GM12878 (cell line): ENCODE measurements around the gene DNTTIP2. TPM values are rescaled to one million over a fixed set of nuclear protein-coding genes. Genes with fewer than 3 reads are reported as not detected.
A peak's percentile ranks its signal among the peaks of the same experiment; 100 is the strongest.

ENCODE experiments used
- ASH2L ChIP-seq: fragments of 300-600, 200-600 bp; sonication (generic); IDR thresholded peaks from 2 replicates; pipeline ENCODE4 v1.6.1; 2017; ENCODE audit warnings: low read depth, mild to moderate bottlenecking, borderline replicate concordance
- BACH1 ChIP-seq: fragments of 450-650 bp; IDR thresholded peaks from 2 replicates; pipeline ENCODE4 v1.6.1; 2017; ENCODE audit warnings: mild to moderate bottlenecking, borderline replicate concordance
- BHLHE40 ChIP-seq, 2 experiments: fragments of 450-650 bp in 1 of 2; IDR thresholded peaks; 2 replicates each; pipeline ENCODE4 v1.6.1; 2011 to 2017; ENCODE audit warnings: low read depth in 2 of 2, borderline replicate concordance in 1 of 2, improper control_type of control experiment in 1 of 2, low read length in 1 of 2, mild to moderate bottlenecking in 1 of 2
- CBFB ChIP-seq: IDR thresholded peaks from 2 replicates; pipeline ENCODE4 v1.6.1; 2016; ENCODE audit warnings: antibody characterized with exemption, low read depth
- EP300 ChIP-seq, 2 experiments: fragments of 150-350 bp in 1 of 2; IDR thresholded peaks; 2 replicates each; pipeline ENCODE4 v1.6.1; 2011 to 2012; ENCODE audit warnings: low read depth in 2 of 2, low read length in 2 of 2, borderline replicate concordance in 1 of 2, improper control_type of control experiment in 1 of 2, inconsistent platforms in 1 of 2; ENCODE audit not compliant: control insufficient read depth in 1 of 2
- FOXM1 ChIP-seq: IDR thresholded peaks from 2 replicates; pipeline ENCODE4 v1.6.1; 2012; ENCODE audit warnings: low read depth, mild to moderate bottlenecking, inconsistent platforms, low read length, moderate library complexity
- GABPA ChIP-seq: IDR thresholded peaks from 2 replicates; pipeline ENCODE4 v1.6.1; 2014; ENCODE audit warnings: antibody characterized with exemption, low read depth, mild to moderate bottlenecking, inconsistent platforms
- HDGF ChIP-seq: fragments of 450-650 bp; IDR thresholded peaks from 2 replicates; pipeline ENCODE4 v1.6.1; 2016; ENCODE audit warnings: antibody characterized with exemption
- LARP7 ChIP-seq: fragments of 450-650 bp; IDR thresholded peaks from 2 replicates; pipeline ENCODE4 v1.6.1; 2017; ENCODE audit warnings: mild to moderate bottlenecking
- NFXL1 ChIP-seq: fragments of 450-650 bp; IDR thresholded peaks from 2 replicates; pipeline ENCODE4 v1.6.1; 2017; ENCODE audit warnings: antibody characterized with exemption, mild to moderate bottlenecking, borderline replicate concordance
- NFYB ChIP-seq: IDR thresholded peaks from 2 replicates; pipeline ENCODE4 v1.6.1; 2011; ENCODE audit warnings: low read depth, mild to moderate bottlenecking, low read length, improper control_type of control experiment, moderate library complexity; ENCODE audit not compliant: insufficient read depth
- PML ChIP-seq: IDR thresholded peaks from 2 replicates; pipeline ENCODE4 v1.6.1; 2012; ENCODE audit warnings: low read length, inconsistent platforms
- POLR2A ChIP-seq: IDR thresholded peaks from 2 replicates; pipeline ENCODE4 v1.6.1; 2011; ENCODE audit warnings: low read depth, mild to moderate bottlenecking, low read length
- POLR2AphosphoS2 ChIP-seq: IDR thresholded peaks from 2 replicates; pipeline ENCODE4 v1.6.1; 2011; ENCODE audit warnings: low read depth, mild to moderate bottlenecking, low read length, improper control_type of control experiment, moderate library complexity
- RB1 ChIP-seq: fragments of 450-650 bp; formaldehyde crosslinking; IDR thresholded peaks from 2 replicates; pipeline ENCODE4 v1.6.1; 2017; ENCODE audit warnings: mild to moderate bottlenecking, borderline replicate concordance
- RUNX3 ChIP-seq: IDR thresholded peaks from 2 replicates; pipeline ENCODE4 v1.6.1; 2012; ENCODE audit warnings: low read length, inconsistent platforms
- SRF ChIP-seq, 2 experiments: IDR thresholded peaks; 2 replicates each; pipeline ENCODE4 v1.6.1; 2011; ENCODE audit warnings: low read depth in 2 of 2, low read length in 2 of 2, mild to moderate bottlenecking in 1 of 2, moderate library complexity in 1 of 2
- polyA plus RNA-seq, 11 experiments: library from polyadenylated mRNA; depleted of rRNA in 4 of 11; unstranded in 6 of 11; stranded (reverse) in 5 of 11; fragments of >200 nt; fragmentation: Nextera tagmentation in 4 of 11; fragmentation: Illumina TruSeq in 1 of 11; extraction: Ambion mirVana in 4 of 11; extraction: Trizol in 1 of 11; gene quantifications; 1 replicate in 1 of 11; 2 replicates in 10 of 11; pipeline versions ENCODE4 v1.2.1 to v1.2.3, GENCODE V29; 2011 to 2016; ENCODE audit warnings: inconsistent platforms in 2 of 11, missing spikeins in 2 of 11, low read depth in 1 of 11
- total RNA-seq, 4 experiments: library from RNA; depleted of rRNA in 3 of 4; stranded (reverse); fragments of >200 nt in 3 of 4; fragmentation: Illumina TruSeq in 1 of 4; extraction: Trizol in 1 of 4; gene quantifications; 2 replicates each; pipeline versions ENCODE4 v1.2.1 to v1.2.3, GENCODE V29; 2013 to 2021
- TF ChIP-seq, protein P1 (sequence below): fragments of 150-350 bp; IDR thresholded peaks from 2 replicates; pipeline ENCODE4 v1.6.1; 2014; ENCODE audit warnings: mild to moderate bottlenecking, low read depth, low read length
- TF ChIP-seq, protein P2 (sequence below): fragments of 450-650 bp; formaldehyde crosslinking; IDR thresholded peaks from 2 replicates; pipeline ENCODE4 v1.4.0; 2020; ENCODE audit warnings: mild to moderate bottlenecking, moderate library complexity
- TF ChIP-seq, protein P3 (sequence below): fragments of 450-650 bp; IDR thresholded peaks from 2 replicates; pipeline ENCODE4 v1.6.1; 2017; ENCODE audit warnings: low read depth, mild to moderate bottlenecking, moderate library complexity
- TF ChIP-seq, protein P4 (sequence below): fragments of 450-650 bp; conservative IDR thresholded peaks from 2 replicates; pipeline ENCODE4 v1.6.1; 2017; ENCODE audit warnings: mild to moderate bottlenecking, moderate library complexity

Gene DNTTIP2
- total and polyA plus RNA-seq, 10 of the 15 experiments (the other 5 are each of a cell fraction or from before 2014, with no cell fraction given), result 34.3 to 99.2 (median 74.9) TPM

DNA sequence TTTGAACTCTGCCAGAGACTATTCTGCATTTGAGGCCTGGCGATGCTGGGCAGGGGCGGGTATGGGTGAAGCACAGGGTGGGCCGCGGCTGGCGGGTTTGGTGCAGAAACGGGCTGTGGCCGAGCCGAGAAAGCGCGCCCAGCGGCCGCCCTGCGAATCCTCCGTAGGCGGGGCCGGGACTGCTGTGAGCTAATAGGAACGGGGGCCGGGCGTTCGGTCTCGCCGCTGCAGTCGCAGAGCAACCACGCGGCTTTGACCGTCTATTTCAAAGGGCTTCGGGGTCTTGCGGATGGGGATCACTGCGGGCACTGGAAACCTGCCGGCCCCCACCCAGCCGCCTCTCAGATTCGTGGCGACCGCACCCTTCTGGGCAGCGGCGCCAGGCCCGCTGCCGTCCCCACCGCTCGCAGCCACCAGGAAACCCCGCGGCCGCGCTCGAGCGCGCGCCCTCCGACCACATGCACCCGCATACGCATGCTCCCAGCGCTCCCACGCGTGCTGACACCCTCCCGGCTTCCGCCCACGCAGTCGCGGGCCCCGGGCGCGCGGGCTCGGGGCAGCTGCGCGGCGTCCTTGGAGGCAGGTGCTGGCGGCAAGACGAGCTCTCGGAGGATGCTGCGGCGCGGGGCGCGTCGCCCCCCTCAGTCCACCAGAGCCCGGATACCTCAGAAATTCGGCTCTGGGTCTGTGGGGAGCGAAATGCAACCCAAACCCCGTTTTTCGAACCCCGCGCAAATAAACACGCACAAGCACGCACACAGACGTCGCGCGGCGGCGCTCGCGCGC lies 32.6 kb downstream of the DNTTIP2 start (continued):
- TF ChIP-seq, protein P1, sequence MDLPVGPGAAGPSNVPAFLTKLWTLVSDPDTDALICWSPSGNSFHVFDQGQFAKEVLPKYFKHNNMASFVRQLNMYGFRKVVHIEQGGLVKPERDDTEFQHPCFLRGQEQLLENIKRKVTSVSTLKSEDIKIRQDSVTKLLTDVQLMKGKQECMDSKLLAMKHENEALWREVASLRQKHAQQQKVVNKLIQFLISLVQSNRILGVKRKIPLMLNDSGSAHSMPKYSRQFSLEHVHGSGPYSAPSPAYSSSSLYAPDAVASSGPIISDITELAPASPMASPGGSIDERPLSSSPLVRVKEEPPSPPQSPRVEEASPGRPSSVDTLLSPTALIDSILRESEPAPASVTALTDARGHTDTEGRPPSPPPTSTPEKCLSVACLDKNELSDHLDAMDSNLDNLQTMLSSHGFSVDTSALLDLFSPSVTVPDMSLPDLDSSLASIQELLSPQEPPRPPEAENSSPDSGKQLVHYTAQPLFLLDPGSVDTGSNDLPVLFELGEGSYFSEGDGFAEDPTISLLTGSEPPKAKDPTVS, result no peak
- TF ChIP-seq NFXL1 (no peak), BACH1 (peak; percentile 88; the same call in 1 of the 2 replicates), POLR2A (peak; percentile 75), POLR2AphosphoS2 (0 out of 2 replicates have a peak, but pooled peaks have one; percentile 14), BHLHE40 (IDR thresholded peaks at IDR 0.05; ENCODE audit: borderline replicate concordance in 1 of 2, low read depth in 2 of 2, low read length in 1 of 2) (peak; percentile 75 to 90; a peak in 3 of 4 replicates), GABPA (no peak), LARP7 (peak; percentile 81), RB1 (peak; percentile 70; the same call in 1 of the 2 replicates), RUNX3 (peak; percentile 35; the same call in 1 of the 2 replicates), PML (0 out of 2 replicates have a peak, but pooled peaks have one; percentile 24), NFYB (no peak), HDGF (no peak), ASH2L (peak; percentile 92), EP300 (IDR thresholded peaks at IDR 0.05; ENCODE audit: borderline replicate concordance in 1 of 2, control insufficient read depth in 1 of 2, low read depth in 2 of 2, low read length in 2 of 2) (no peak), FOXM1 (no peak), CBFB (no peak), SRF (IDR thresholded peaks at IDR 0.05; ENCODE audit: low read depth in 2 of 2, low read length in 2 of 2) (no peak)
- TF ChIP-seq, protein P2, sequence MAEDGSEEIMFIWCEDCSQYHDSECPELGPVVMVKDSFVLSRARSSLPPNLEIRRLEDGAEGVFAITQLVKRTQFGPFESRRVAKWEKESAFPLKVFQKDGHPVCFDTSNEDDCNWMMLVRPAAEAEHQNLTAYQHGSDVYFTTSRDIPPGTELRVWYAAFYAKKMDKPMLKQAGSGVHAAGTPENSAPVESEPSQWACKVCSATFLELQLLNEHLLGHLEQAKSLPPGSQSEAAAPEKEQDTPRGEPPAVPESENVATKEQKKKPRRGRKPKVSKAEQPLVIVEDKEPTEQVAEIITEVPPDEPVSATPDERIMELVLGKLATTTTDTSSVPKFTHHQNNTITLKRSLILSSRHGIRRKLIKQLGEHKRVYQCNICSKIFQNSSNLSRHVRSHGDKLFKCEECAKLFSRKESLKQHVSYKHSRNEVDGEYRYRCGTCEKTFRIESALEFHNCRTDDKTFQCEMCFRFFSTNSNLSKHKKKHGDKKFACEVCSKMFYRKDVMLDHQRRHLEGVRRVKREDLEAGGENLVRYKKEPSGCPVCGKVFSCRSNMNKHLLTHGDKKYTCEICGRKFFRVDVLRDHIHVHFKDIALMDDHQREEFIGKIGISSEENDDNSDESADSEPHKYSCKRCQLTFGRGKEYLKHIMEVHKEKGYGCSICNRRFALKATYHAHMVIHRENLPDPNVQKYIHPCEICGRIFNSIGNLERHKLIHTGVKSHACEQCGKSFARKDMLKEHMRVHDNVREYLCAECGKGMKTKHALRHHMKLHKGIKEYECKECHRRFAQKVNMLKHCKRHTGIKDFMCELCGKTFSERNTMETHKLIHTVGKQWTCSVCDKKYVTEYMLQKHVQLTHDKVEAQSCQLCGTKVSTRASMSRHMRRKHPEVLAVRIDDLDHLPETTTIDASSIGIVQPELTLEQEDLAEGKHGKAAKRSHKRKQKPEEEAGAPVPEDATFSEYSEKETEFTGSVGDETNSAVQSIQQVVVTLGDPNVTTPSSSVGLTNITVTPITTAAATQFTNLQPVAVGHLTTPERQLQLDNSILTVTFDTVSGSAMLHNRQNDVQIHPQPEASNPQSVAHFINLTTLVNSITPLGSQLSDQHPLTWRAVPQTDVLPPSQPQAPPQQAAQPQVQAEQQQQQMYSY, result no peak
- TF ChIP-seq, protein P3, sequence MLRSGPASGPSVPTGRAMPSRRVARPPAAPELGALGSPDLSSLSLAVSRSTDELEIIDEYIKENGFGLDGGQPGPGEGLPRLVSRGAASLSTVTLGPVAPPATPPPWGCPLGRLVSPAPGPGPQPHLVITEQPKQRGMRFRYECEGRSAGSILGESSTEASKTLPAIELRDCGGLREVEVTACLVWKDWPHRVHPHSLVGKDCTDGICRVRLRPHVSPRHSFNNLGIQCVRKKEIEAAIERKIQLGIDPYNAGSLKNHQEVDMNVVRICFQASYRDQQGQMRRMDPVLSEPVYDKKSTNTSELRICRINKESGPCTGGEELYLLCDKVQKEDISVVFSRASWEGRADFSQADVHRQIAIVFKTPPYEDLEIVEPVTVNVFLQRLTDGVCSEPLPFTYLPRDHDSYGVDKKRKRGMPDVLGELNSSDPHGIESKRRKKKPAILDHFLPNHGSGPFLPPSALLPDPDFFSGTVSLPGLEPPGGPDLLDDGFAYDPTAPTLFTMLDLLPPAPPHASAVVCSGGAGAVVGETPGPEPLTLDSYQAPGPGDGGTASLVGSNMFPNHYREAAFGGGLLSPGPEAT, result peak; percentile 14; the same call in 1 of the 2 replicates
- TF ChIP-seq, protein P4, sequence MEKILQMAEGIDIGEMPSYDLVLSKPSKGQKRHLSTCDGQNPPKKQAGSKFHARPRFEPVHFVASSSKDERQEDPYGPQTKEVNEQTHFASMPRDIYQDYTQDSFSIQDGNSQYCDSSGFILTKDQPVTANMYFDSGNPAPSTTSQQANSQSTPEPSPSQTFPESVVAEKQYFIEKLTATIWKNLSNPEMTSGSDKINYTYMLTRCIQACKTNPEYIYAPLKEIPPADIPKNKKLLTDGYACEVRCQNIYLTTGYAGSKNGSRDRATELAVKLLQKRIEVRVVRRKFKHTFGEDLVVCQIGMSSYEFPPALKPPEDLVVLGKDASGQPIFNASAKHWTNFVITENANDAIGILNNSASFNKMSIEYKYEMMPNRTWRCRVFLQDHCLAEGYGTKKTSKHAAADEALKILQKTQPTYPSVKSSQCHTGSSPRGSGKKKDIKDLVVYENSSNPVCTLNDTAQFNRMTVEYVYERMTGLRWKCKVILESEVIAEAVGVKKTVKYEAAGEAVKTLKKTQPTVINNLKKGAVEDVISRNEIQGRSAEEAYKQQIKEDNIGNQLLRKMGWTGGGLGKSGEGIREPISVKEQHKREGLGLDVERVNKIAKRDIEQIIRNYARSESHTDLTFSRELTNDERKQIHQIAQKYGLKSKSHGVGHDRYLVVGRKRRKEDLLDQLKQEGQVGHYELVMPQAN, result peak; percentile 72
